Suprapubic skin (tissue), 3 donors: ENCODE results near the gene NRXN3.

Source experiments
- CTCF ChIP-seq, 2 donors: fragments of 200-600 bp in 1 of 2; fragments of 450-650 bp in 1 of 2; sonication (generic) in 1 of 2; IDR thresholded peaks; one replicate each; pipeline ENCODE4 v1.5.1; 2016 to 2019; ENCODE audit warnings: antibody characterized with exemption in 2 of 2, mild to moderate bottlenecking in 1 of 2, moderate library complexity in 1 of 2
- EP300 ChIP-seq: sonication (generic); formaldehyde crosslinking; IDR thresholded peaks from one replicate; pipeline ENCODE4 v1.6.1; 2017; ENCODE audit warnings: antibody characterized with exemption

- TF ChIP-seq CTCF (IDR thresholded peaks at IDR 0.05) (no peak), EP300 (no peak)
Measured at GRCh38 chr14:78917462-78917861, 747.3 kb downstream of the NRXN3 start.
